GM12878 (cell line): ENCODE data around the gene CRTC3. TPM values are rescaled to one million over a fixed set of nuclear protein-coding genes. Genes with fewer than 3 reads are reported as not detected.
"Not testable (repeated sequence)": the region's sequence is repeated elsewhere in the genome, so short reads cannot be mapped to it uniquely, and the experiment has no call there.

Experiments used
- ATAC-seq: fragments of 200-7000 bp; cut with Tn5 transposase; 3 replicates; pipeline ENCODE4 v1.9.1; 2020; ENCODE audit warnings: mild to moderate bottlenecking, moderate library complexity
- BruUV-seq: library from RNA; stranded (reverse); fragments of 400-500 nt; replicated peaks from 2 replicates; lab custom pipeline; 2021; lab: Mats Ljungman, UMichigan
- CTCF ChIA-PET: fragments of 300-600 bp; sonication (Branson Sonifier 250); formaldehyde crosslinking; extraction: SDS; loops from one replicate; lab custom pipeline; 2021; ENCODE audit warnings: inconsistent platforms; lab: Yijun Ruan, JAX
- POLR2A ChIA-PET: fragments of 350-600 bp; formaldehyde crosslinking; extraction: SDS; loops from one replicate; lab custom pipeline; 2021; ENCODE audit warnings: inconsistent platforms; lab: Charles Lee
- RAD21 ChIA-PET: fragments of 300-600 bp; sonication (Branson Sonifier 250); formaldehyde crosslinking; loops from one replicate; lab custom pipeline; 2023; ENCODE audit warnings: antibody characterized with exemption; ENCODE audit not compliant: unreplicated experiment; lab: Charles Lee
- SMC1A ChIA-PET: fragments of 300-600 bp; sonication (Branson Sonifier 250); formaldehyde crosslinking; loops from one replicate; lab custom pipeline; 2023; ENCODE audit not compliant: unreplicated experiment, uncharacterized antibody; lab: Charles Lee
- DNase-seq: peaks from one replicate; pipeline ENCODE4 v3.0.0-alpha.2; 2011; ENCODE audit warnings: low read depth, low spot score
- FAIRE-seq: peaks from 3 replicates; lab custom pipeline; 2011; peaks lifted over from hg19 to GRCh38; lab: Jason Lieb, UNC
- H2AFZ ChIP-seq: 2 replicates; pipeline ENCODE4 v1.6.0; 2011; ENCODE audit warnings: low read depth, low read length, control low read depth; ENCODE audit not compliant: control insufficient read depth
- H3K27ac ChIP-seq: 2 replicates; pipeline ENCODE4 v1.5.1; 2011; ENCODE audit warnings: control low read depth; ENCODE audit not compliant: control insufficient read depth, insufficient read depth
- H3K27me3 ChIP-seq, 2 experiments: replicated peaks in 1 of 2; 2 replicates each; pipeline versions ENCODE4 v1.6.0 to v1.6.1; 2011; ENCODE audit warnings: low read length in 1 of 2; ENCODE audit not compliant: control insufficient read depth in 2 of 2, insufficient read depth in 2 of 2
- H3K36me3 ChIP-seq, 2 experiments: 2 replicates each; pipeline ENCODE4 v1.5.1; 2011; ENCODE audit warnings: low read length in 1 of 2; ENCODE audit not compliant: control insufficient read depth in 2 of 2, insufficient read depth in 2 of 2
- H3K4me1 ChIP-seq: 2 replicates; pipeline ENCODE4 v1.6.1; 2011; ENCODE audit warnings: mild to moderate bottlenecking, low read length, moderate library complexity, mixed read lengths; ENCODE audit not compliant: control insufficient read depth, insufficient read depth
- H3K4me2 ChIP-seq: 2 replicates; pipeline ENCODE4 v1.6.0; 2011; ENCODE audit warnings: control low read depth; ENCODE audit not compliant: control insufficient read depth, insufficient read depth
- H3K4me3 ChIP-seq: fragments of 200-600 bp; sonication (generic); 2 replicates; pipeline ENCODE4 v1.5.1; 2016
- H3K79me2 ChIP-seq: 2 replicates; pipeline ENCODE4 v1.6.0; 2011; ENCODE audit warnings: low read length; ENCODE audit not compliant: control insufficient read depth, insufficient read depth
- H3K9ac ChIP-seq: 2 replicates; pipeline ENCODE4 v1.8.0; 2011; ENCODE audit warnings: low read length, control low read depth, mixed read lengths; ENCODE audit not compliant: control insufficient read depth, insufficient read depth
- H3K9me3 ChIP-seq: replicated peaks from 3 replicates; pipeline ENCODE4 v1.5.1; 2011; ENCODE audit warnings: mild to moderate bottlenecking, low read length; ENCODE audit not compliant: control insufficient read depth, insufficient read depth
- H4K20me1 ChIP-seq: 2 replicates; pipeline ENCODE4 v1.6.0; 2011; ENCODE audit not compliant: control insufficient read depth, insufficient read depth
- ATF7 ChIP-seq: fragments of 450-650 bp; IDR thresholded peaks from 2 replicates; pipeline ENCODE4 v1.6.1; 2016; ENCODE audit warnings: low read depth, mild to moderate bottlenecking
- HDGF ChIP-seq: fragments of 450-650 bp; IDR thresholded peaks from 2 replicates; pipeline ENCODE4 v1.6.1; 2016; ENCODE audit warnings: antibody characterized with exemption
- IKZF1 ChIP-seq: fragments of 450-650 bp; conservative IDR thresholded peaks from 2 replicates; pipeline ENCODE4 v1.6.1; 2017; ENCODE audit warnings: antibody characterized with exemption, mild to moderate bottlenecking
- RUNX3 ChIP-seq: IDR thresholded peaks from 2 replicates; pipeline ENCODE4 v1.6.1; 2012; ENCODE audit warnings: low read length, inconsistent platforms
- WGBS: methylation state at CpG from one replicate; pipeline ENCODE4 v1.1.6; 2016; ENCODE audit warnings: low lambda C conversion rate; ENCODE audit not compliant: insufficient replicate concordance, insufficient coverage; ENCODE audit errors: missing lambda C conversion rate; 5-methylcytosine and 5-hydroxymethylcytosine counted together
- in situ Hi-C: fragments of 300-500 bp; cut with MboI; formaldehyde crosslinking; loops from 9 replicates; pipeline ENCODE4 v1.14.3; 2018; ENCODE audit warnings: mixed read lengths
- intact Hi-C: fragments of 100-400 bp; cut with micrococcal nuclease; formaldehyde crosslinking; loops from one replicate; pipeline ENCODE4 v1.14.2; 2022; ENCODE audit not compliant: unreplicated experiment
- polyA plus RNA-seq, 11 experiments: library from polyadenylated mRNA; depleted of rRNA in 4 of 11; unstranded in 6 of 11; stranded (reverse) in 5 of 11; fragments of >200 nt; fragmentation: Nextera tagmentation in 4 of 11; fragmentation: Illumina TruSeq in 1 of 11; extraction: Ambion mirVana in 4 of 11; extraction: Trizol in 1 of 11; gene quantifications; 1 replicate in 1 of 11; 2 replicates in 10 of 11; pipeline versions ENCODE4 v1.2.1 to v1.2.3, GENCODE V29; 2011 to 2016; ENCODE audit warnings: inconsistent platforms in 2 of 11, missing spikeins in 2 of 11, low read depth in 1 of 11
- total RNA-seq, 4 experiments: library from RNA; depleted of rRNA in 3 of 4; stranded (reverse); fragments of >200 nt in 3 of 4; fragmentation: Illumina TruSeq in 1 of 4; extraction: Trizol in 1 of 4; gene quantifications; 2 replicates each; pipeline versions ENCODE4 v1.2.1 to v1.2.3, GENCODE V29; 2013 to 2021
- TF ChIP-seq, protein P1 (sequence below): fragments of 450-650 bp; IDR thresholded peaks from 2 replicates; pipeline ENCODE4 v1.6.1; 2016; ENCODE audit warnings: mild to moderate bottlenecking

Gene CRTC3
- total and polyA plus RNA-seq, 10 of the 15 experiments (the other 5 are each of a cell fraction or from before 2014, with no cell fraction given), result 3.5 to 36.9 (median 18.9) TPM

DNA sequence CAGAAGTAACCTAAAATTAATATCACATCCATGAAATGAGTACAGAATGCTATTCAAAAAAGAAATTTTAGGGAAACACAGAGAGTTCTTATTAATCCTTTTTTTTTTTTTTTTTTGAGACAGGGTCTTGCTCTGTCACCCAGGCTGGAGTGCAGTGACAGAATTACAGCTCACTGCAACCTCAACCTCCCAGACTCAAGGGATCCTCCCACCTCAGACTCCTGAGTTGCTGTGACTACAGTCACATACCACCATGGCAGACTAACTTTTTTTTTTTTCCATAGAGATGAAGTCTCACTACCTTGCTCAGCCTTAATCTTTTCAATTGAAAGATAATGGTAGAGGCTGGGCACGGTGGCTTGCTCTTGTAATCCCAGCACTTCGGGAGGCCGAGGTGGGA lies 6.3 kb upstream of the CRTC3 start (continued):
- TF ChIP-seq RUNX3 (no peak), IKZF1 (no peak)
- TF ChIP-seq, protein P1, sequence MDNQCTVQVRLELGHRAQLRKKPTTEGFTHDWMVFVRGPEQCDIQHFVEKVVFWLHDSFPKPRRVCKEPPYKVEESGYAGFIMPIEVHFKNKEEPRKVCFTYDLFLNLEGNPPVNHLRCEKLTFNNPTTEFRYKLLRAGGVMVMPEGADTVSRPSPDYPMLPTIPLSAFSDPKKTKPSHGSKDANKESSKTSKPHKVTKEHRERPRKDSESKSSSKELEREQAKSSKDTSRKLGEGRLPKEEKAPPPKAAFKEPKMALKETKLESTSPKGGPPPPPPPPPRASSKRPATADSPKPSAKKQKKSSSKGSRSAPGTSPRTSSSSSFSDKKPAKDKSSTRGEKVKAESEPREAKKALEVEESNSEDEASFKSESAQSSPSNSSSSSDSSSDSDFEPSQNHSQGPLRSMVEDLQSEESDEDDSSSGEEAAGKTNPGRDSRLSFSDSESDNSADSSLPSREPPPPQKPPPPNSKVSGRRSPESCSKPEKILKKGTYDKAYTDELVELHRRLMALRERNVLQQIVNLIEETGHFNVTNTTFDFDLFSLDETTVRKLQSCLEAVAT, result no peak

DNA sequence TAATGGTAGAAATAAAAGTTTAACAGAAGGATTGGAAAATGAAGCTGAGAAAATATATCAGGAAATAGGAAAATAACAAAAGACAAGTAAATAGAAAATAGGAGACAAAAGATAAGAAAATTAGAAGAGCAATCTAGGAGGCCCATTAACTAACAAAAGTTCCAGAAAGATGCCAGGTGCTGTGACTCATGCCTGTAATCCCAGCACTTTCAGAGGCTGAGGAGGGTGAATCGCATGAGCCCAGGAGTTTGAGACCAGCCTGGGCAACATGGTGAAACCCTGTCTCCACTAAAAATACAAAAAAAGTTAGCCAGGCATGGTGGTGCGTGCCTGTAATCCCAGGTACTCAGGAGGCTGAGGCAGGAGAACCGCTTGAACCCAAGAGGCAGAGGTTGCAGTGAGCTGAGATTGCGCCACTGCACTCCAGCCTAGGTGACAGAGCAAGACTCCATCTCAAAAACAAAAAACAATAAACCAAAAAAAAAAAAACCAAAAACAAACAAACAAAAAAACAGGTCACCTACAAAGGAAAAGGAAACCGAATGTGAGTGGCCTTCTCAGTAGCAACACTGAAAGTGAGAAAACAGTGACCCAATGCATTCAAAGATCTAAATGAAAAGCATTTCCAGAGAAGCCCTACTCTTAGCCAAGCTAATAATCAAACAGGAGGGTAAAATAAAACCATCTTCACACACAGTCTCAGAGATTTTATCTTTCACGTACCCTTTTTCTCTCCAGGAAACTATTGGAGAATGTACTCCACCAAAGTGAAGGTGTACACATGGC lies 5.5 kb upstream of the CRTC3 start:
- ChIA-PET RAD21 (interaction anchor here (0.6 to 1.2 kb wide), 3 partner anchors 63 to 128 kb away, joined by 3 to 5 read pairs (median 3); no protein-coding TSS in a partner anchor), POLR2A (interaction anchor here (0.6 to 1.4 kb wide), 5 partner anchors 11 to 466 kb away, joined by 3 to 7 read pairs (median 4); no protein-coding TSS in a partner anchor), SMC1A (interaction anchor here (0.9 to 1.5 kb wide), 6 partner anchors 11 to 80 kb away, joined by 3 to 4 read pairs (median 3); no protein-coding TSS in a partner anchor), CTCF (interaction anchor here (0.5 to 1.5 kb wide), 4 partner anchors 8 to 124 kb away, joined by 3 to 5 read pairs (median 4); no protein-coding TSS in a partner anchor)
- H3K4me1 ChIP-seq, result peaks cover 14% of the 10 kb centered on the region
- ATAC-seq (peak; percentile 75), FAIRE-seq (peak; percentile 66), DNase-seq (peak; percentile 28)
- H3K4me2 ChIP-seq, result peak overlapping the region; percentile 44; the same call in 1 of the 2 replicates
- H3K4me3 ChIP-seq, H3K79me2 ChIP-seq, H2AFZ ChIP-seq, H3K36me3 ChIP-seq, H3K9me3 ChIP-seq, H4K20me1 ChIP-seq, in situ Hi-C loops, H3K27me3 ChIP-seq, BruUV-seq: not testable (repeated sequence)
- peak overlapping the region; percentile 61 for H3K27ac ChIP-seq
- TF ChIP-seq ATF7, result peak; percentile 36
- TF ChIP-seq HDGF, result peak; percentile 25; the same call in 1 of the 2 replicates
- TF ChIP-seq, protein P1, result peak; percentile 58; the same call in 1 of the 2 replicates
- intact Hi-C loops, result loop anchor here (10.0 kb wide), 1 partner anchor 171 kb away; no protein-coding TSS in a partner anchor
- 0 out of 2 replicates have a peak overlapping the region, but pooled peaks have one; percentile 11 for H3K9ac ChIP-seq
- WGBS, result 69% methylated on average over 6 of the region's 6 CpGs
